GM23248 (cell line): ENCODE data around the gene ZDHHC22.

Experiments used
- EZH2 ChIP-seq: fragments of 200-600 bp; sonication (generic); IDR thresholded peaks from 2 replicates; pipeline ENCODE4 v1.6.1; 2018; ENCODE audit warnings: antibody characterized with exemption, mild to moderate bottlenecking; ENCODE audit not compliant: insufficient read depth, poor library complexity, severe bottlenecking
- EZH2phosphoT487 ChIP-seq: fragments of 200-600 bp; sonication (generic); IDR thresholded peaks from 2 replicates; pipeline ENCODE4 v1.6.1; 2018; ENCODE audit warnings: antibody characterized with exemption, moderate library complexity, mild to moderate bottlenecking, low read depth; ENCODE audit not compliant: insufficient read depth

- TF ChIP-seq EZH2phosphoT487 (no peak), EZH2 (no peak)
Observed at GRCh38 chr14:77103475-77103874, 38.1 kb downstream of the ZDHHC22 start.
